Posterior cingulate gyrus (tissue), 11 donors: ENCODE measurements around the gene CUX1.
"Not testable (repeated sequence)": the region's sequence is repeated elsewhere in the genome, so short reads cannot be mapped to it uniquely, and the experiment has no call there.

ENCODE experiments used
- DNase-seq, 10 donors: peaks; one replicate each; pipeline versions ENCODE4 v3.0.0 to v3.0.0-alpha.2; 2020 to 2021; ENCODE audit warnings: mixed read lengths in 3 of 10
- intact Hi-C: fragments of 100-400 bp; cut with DNase I; formaldehyde crosslinking; loops from one replicate; pipeline ENCODE4 v1.15.1; 2023

CUX1 gene

DNA sequence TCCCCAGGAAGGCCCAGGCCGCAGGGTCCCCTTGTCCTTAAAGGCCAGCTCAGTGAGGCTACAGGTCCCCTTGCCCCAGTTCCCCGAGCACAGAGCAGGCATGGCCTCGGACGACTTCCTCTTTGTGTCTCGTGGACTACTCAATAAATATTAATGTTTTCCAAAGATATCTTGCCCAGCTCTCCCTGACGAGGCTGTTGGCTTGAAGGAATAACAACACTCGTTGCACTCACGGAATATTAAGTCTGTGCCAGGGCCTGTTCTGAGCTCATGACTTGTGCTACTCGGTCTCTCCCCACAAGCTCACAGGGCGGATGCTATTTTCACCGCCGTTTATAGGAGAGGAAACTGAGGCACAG, 68.2 kb downstream of the CUX1 start:
- peak in 1 of 10 donors; percentile 85 for DNase-seq
- intact Hi-C loops = no loop called here

GRCh38 chr7:101887352-101887751, 69.9 kb downstream of the CUX1 start:
- intact Hi-C loops = not testable (repeated sequence)

GRCh38 chr7:101888564-101888963, 71.1 kb downstream of the CUX1 start:
- not testable (repeated sequence) for DNase-seq

More at GRCh38 chr7:101887352-101887751, 69.9 kb downstream of the CUX1 start:
- DNase-seq = peak in 1 of 10 donors; percentile 44

GRCh38 chr7:101890749-101891523, 73.5 kb downstream of the CUX1 start:
- no peak for DNase-seq
- intact Hi-C loops = no loop called here

More at GRCh38 chr7:101888564-101888963, 71.1 kb downstream of the CUX1 start:
- intact Hi-C loops = not testable (repeated sequence)

DNA sequence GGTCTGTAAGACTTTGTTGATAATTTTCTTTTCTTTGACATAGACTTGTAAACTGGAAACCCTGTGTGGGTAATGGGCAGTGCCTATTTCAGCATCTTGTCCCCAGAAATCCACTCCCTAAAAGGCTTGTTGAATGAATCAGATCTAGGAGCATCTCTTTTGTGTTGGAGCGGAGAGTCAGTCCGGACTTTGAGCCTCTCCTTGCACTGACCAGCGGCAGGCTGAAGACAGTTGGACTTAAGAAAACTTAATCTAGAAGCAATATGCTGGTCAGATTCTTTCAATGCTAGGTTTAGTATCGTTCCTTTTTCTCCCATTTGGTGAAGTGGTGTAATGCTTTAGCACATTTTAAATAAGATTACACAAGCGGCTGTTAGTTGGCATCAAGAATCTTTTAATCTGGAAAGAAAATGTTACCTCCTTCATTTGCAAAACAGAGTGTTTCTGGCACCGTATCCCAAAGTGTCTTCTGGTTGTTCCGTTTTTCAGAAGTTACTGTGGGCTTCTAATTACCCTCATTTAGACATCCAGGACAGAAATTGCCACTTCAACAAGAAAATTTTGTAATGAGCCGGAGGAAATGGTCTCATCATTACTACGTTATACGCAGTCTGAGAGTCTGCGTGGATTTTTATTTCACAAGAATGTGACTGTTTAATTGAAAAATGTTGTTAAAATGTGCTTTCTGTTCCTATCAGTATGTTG, 74.7 kb downstream of the CUX1 start:
- intact Hi-C loops = no loop called here
- no peak for DNase-seq

DNA sequence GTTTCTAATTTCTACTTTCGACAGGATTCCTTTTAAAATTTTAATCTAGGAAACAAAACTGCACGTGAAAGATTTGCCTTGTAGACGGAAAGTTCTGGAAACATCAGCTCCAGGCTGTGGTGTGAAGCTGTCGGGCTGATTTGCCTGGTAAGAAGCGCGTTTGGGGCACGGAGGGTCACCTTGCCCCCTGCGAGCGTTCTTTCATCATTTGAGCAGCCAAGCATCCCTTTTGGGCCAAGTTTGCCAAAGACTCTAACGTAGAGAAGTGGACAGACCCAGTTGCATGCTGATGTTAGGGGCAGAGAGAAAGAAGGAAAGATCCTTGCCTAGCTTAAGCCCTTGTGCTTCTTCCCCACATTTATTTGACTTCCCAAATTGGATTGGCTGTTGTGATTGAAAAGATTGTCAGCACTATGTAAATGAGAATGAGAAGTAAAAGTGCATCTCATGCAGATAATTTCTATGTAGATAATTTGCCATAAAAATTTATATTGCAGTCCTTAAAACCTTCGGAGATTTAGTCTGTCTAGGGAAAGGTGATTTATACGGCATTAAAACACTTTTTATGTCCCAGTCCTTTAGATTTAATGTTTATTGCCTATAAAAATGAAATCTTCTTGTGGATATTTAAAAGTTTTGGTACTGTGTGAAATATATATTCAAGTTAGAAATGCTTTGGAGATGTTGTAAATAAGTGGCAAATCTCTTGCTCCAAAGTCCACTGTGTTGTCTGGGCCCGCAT, 76.1 kb downstream of the CUX1 start:
- no peak for DNase-seq

GRCh38 chr7:101896316-101896715, 78.9 kb downstream of the CUX1 start:
- intact Hi-C loops = no loop called here
- no peak for DNase-seq

More for the DNA sequence above, 76.1 kb downstream of the CUX1 start:
- intact Hi-C loops = no loop called here

DNA sequence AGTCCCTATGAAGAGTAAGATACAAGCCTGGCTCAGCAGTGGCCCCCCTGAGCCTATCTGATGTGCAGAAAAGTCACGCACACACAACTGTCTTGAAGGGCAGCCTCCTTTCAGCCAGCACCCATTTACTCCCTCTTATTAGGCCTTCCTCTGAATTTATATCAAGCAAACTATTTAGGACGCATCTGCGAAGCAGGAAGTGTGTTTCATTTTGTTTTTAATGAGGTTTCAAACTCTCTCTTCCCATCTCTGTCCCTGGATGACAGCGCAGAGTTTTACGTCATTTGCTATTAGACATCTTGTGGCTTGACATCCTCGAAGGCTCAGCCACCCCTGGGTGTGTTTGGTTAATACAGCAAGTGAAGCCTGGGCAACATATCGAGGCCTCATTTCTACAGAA, 79.5 kb downstream of the CUX1 start:
- intact Hi-C loops = no loop called here
- DNase-seq = no peak

- intact Hi-C loops = no loop called here
These were observed 80.7 kb downstream of the CUX1 start for GRCh38 chr7:101898106-101898505.

GRCh38 chr7:101899616-101900015, 82.2 kb downstream of the CUX1 start:
- no peak for DNase-seq
- intact Hi-C loops = no loop called here

More at GRCh38 chr7:101898106-101898505, 80.7 kb downstream of the CUX1 start:
- DNase-seq = no peak

GRCh38 chr7:101900103-101900502, 82.7 kb downstream of the CUX1 start:
- intact Hi-C loops = no loop called here
- peak; percentile 34 to 93 (median 58) for DNase-seq

DNA sequence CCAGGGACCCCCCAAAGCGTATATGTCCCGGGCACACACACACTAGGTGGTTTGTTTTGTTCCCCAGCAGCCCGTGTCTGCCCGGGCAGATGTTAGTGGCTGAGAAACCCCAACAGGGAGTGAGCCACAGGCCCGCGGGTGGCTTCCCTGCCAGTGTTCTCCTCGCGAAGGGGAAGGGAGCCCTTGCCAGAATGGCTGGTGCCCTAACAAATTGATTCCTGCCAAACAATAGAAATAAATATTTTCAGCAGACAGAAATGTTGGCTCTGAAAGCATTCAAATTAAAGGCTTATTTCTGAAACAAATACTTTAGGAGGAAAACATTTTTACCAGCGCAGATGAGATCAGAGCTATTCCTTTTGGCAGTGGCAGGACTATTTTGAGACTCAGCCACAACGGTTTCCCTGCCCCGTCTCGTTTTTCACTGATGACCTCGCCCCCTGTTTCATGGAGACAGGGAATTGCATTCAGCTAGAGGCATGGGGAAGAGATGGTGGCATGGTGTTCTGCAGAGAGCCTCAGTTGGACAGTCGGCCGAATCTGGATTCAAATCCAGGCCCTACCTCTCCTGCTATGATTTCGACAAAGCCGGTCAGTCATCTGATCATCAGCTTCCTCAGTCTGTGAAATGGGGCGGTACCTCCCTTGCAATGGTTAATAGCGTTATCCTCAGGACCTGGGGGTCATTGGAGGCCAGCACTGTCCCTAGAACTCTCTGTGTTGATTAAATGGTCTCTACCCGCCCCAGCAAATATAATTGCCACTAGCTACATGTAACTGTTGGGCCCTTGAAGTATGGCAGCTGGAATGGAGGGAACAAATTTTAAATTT, 84.5 kb downstream of the CUX1 start:
- no peak for DNase-seq
- intact Hi-C loops = no loop called here

DNA sequence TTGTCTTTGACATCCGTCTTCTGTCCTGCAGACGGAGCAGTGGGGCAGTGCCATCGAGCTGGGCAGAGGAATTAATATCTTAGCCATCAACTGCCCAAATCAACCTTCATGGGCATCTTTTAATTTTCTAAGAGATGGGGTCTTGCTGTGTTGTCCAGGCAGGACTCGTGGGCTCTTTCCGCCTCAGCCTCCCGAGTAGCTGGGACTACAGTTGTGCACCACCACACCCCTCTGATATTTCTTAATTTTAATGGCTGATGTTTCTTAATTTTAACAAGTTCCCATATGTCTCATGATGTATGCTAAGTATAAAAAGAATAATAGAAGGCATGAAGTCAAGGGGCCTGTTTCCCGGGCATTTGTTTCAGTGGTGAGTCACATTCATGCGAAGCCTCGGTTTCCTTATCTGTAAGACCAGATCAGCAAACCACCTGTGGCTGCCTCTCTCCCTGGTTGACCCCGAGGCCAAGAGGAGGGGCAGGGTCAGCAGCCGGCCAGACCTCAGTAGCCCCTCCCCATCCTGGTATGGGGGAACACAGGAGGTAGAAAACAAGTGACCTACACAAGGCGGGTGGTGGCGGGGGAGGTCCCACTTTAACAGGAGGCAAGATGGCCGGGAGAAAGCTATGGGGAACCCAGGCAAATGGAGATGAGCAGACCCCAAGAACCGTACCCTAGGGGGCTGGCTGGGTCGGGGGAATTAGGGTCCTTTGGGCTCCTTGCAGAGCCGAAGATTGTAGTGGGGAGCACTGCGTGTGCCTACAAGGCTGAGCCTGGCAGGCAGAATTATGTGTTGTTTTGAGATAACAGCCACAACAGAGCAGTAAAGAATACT, 85.5 kb downstream of the CUX1 start:
- no peak for DNase-seq
- intact Hi-C loops = no loop called here

GRCh38 chr7:101903515-101903868, 86.1 kb downstream of the CUX1 start:
- intact Hi-C loops = no loop called here
- no peak for DNase-seq

DNA sequence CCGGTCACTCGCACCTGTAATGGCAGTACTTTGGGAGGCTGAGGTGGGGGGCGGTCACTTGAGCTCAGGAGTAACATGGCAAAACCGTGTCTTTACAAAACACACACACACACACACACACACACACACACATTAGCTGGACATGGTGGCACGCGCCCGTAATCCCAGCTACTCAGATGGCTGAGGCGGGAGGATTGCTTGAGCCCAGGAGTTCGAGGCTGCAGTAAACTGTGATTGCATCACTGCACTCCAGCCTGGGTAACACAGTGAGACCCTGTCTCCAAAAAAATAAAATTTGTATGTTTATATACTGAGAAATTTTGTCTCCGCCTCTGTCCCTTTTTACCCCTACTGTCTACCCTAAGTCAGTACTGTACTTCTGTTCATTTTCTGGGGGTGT, 86.6 kb downstream of the CUX1 start:
- no peak for DNase-seq
- intact Hi-C loops = no loop called here

DNA sequence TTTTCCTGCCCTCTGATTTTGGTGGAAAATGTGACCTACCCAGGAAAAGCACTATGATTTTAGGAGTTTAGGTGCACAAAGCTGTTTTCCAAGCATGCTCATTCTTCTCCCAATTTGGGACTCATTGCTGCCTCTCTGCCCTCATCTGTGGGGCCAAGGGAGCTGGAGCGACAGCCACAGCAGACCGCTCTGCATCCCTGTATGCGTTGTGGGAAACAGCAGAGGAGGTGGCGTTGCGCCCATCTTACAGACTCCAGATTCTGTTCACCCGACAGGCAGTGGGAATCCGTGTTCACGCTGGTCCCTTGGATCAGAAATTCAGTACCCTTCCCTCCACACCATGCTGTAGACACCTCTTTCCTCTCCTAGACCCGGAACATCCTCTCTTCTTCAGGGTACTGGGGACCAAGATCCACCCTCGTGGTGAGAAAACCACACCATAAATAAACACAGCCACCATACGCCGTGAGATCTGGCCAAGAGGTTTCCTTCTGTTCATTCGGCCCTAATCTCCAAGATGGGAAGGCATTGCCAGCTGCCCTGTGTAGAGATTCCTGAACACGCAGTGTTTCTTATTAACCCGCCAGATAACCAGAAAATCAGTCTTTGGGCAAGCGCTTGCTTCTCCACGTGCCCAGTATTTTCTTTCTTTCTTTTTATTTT, 87.9 kb downstream of the CUX1 start:
- DNase-seq = peak in 2 of 10 donors; percentile 67 to 83
- intact Hi-C loops = no loop called here

- intact Hi-C loops = no loop called here
- DNase-seq = peak in 1 of 10 donors; percentile 46
These were observed 89.1 kb downstream of the CUX1 start for GRCh38 chr7:101906291-101907240.
